ENCODE measurements around the gene SLAMF1.
"Not testable (repeated sequence)": the region's sequence is repeated elsewhere in the genome, so short reads cannot be mapped to it uniquely, and the experiment has no call there.

The SLAMF1 gene

DNA sequence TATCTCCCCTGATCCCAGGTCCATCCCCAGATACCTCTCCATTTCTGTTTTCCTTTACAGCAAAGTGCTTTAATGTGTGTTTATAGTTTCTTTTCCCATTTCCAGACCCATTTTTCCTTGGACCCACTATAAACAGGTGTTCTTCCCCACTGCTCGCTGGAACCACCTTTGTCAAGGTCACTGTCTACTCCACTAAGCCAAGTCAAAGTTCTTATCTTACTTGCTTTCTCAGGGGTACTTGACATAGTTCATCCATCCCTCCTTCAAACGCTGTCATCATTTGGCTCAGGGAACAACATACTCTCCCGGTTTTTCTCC lies 8.3 kb downstream of the SLAMF1 start:
- no peak for DNase-seq

DNA sequence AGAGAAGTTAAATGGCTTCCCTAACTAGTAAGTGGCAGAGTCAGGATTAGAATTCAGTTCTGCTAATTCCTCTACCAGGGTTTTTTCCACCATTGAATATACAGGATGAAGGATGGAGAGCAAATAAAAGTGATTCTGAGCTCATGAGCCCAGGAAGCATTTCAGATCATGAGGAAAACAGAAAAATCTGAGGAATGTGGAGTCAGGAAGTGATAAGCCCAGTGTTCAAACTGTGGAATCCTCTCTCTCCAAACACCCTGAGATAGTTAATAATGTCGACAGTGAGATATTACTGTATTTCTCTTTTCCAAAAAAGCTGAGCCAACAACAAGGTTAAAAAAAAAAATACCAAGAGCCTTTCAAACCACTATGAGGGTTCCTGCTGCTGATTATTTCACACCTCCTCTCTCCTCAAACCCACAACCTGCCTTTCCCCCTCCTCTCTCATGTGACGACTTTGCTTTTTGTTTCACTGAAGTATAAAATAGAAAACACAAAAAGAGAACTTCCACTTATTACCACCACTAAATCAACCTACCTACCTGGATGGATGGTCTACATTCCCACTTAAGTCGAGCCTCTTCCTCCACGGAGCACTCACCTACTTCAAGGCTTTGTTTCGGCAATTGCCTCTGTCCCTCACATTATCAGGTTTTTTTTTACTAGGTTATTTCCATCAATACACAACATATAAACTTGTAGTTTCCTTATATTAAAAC lies 8.9 kb downstream of the SLAMF1 start:
- DNase-seq, result no peak

DNA sequence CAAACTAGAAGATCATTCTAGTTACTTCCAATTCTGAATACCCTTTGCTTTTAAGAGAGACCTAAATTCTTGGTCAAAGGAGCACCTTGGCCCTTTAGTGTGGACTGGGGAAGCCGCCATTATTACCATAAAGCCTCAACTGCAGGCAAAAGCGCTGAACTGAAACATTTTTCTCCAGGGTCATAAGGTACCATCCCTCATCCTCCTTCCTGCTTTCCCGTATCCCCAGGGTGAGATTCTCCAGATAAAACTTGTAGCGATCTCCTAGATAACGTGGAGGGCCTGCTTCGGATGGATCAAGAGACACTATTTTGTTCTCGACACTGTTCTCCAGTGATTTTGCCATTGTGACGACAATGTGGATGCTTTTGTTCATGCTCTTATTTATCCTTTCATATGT lies 9.8 kb downstream of the SLAMF1 start:
- no peak for DNase-seq

DNA sequence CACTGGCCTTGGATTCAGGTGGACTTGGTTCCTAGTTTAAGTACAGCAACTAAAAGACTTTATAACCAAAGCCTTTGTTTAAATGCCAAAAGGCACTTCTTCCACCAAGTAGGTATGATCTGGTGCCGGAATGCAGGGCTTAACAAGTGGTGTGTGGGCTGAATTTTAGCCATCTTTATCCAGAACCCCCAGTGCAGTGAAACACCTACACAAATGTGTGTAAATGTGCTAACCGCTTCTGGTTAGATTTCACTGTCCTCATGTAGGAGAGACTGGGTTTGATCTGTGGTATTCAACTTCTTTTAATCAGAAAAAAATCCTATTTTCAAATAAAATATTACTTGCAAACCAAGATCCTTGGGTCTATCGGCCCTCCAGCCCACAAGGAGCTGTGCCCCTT lies 10.3 kb downstream of the SLAMF1 start:
- no peak for DNase-seq

DNA sequence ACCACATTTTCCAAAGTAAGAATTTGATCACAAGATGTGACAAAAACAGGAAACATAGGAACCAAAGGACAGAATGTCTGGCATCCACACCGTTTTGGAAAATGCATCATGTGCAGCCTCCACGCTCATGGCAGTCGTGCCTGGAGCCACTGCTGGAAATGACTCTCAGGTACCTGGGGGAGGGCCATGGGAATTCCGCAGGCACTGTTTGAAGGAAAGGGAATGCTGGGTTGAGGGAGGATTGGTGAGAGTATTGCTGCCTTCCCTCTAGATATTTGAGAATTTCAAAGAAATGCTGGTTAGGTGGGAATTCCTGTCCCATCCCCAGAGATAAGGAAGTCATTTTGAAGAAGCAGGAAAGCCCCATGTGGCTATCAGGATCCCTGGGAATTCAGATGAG lies 10.8 kb downstream of the SLAMF1 start:
- DNase-seq, result no peak

DNA sequence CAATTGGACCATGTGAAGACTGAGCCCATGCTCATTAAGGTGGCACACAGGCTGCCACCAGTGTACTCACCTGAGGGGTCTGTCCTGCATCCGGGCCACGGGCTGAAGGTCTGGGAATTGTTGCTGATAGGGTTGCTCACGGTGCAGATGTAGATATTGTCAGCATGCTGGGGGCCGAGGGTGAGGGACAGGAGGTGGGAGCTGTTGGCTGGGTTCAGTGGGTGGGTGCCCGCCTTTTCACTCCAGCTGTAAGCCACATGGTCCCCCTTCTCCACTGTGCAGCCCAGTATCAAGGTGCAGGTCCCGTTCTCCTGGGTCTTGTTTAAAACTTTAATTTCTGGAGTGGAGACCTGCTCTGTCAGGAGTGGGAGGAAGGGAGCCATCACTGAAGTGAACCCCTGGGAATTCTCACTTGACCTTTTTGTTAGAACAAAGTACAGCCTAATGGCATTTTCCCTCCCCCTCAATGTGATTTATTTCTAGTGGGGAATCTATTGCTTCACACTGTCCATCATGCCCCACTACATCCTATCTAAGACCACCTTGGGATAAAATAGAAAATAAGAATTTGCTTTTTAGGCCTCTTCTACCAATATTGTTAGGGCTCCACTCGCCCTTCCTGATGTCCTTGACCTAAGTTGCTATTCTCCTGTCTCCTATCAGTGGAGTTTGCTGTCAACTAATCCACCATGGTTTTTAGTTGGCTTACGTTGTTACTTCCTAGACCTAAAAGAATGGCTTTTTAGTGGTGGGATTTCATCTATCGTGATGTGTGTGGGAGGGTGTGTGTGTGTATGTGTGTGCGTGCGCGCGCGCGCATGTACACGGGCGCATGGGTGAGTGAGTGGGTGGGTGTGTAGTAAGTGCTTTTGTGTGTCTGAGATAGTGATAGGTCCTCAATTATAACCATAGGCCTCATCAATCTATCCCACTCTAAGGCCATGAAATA lies 12.0 kb downstream of the SLAMF1 start:
- DNase-seq, result no peak

DNA sequence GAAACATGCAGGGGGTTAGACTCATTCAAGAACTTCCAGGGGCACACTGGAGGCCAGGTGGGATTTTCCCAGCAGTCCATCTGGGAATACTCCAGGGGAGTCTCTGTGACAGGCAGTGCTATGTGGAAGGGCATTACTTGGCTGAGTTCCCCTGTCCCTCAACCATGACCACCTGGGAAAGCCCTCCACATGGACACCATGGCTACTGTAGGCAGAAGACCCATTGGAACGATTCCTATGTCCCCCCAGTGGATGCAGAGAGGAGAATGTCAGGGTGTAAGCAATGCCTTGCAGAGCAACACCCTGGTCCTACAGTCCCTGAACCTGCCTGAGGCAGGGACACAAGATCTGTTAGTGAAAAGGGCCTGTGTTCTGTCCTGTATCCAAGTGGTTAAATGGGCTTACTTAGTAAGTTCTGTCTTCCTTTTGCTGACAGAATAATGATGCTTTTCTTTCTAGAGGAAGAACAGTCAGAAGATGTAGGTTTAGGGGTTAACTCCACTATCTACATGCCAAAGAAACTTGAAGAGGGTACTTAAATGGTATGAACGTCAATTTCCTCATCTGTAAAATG lies 13.4 kb downstream of the SLAMF1 start:
- no peak for DNase-seq

DNA sequence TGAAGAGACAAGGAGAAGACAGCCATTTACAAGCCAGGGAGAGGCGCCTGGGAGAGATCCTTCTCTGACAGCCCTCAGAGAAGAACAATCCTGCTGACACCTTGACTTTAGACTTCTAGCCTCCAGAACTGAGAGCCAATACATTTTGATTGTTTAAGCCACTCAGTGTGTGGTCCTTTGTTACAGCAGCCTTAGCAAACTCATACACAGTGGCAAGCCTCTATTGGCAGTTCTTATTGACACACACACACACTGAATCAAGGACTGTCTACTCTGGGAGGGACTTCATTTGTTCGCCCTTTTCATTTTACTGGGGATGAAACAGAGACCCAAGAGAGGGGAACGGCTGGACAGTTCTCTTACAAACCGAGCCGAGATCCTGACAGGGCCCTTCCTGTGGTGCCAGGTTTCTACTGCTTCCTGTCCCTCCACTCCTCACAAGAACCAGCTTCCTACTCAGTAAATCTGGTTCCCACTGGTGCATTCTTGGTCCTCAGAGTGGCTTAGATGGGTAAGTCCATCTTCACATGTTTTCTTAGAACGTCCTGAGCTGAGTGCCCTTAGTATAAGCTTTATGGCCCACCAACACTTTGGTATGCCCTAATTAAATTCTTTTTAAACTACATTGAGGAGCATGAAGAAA lies 14.7 kb downstream of the SLAMF1 start:
- no peak for DNase-seq

DNA sequence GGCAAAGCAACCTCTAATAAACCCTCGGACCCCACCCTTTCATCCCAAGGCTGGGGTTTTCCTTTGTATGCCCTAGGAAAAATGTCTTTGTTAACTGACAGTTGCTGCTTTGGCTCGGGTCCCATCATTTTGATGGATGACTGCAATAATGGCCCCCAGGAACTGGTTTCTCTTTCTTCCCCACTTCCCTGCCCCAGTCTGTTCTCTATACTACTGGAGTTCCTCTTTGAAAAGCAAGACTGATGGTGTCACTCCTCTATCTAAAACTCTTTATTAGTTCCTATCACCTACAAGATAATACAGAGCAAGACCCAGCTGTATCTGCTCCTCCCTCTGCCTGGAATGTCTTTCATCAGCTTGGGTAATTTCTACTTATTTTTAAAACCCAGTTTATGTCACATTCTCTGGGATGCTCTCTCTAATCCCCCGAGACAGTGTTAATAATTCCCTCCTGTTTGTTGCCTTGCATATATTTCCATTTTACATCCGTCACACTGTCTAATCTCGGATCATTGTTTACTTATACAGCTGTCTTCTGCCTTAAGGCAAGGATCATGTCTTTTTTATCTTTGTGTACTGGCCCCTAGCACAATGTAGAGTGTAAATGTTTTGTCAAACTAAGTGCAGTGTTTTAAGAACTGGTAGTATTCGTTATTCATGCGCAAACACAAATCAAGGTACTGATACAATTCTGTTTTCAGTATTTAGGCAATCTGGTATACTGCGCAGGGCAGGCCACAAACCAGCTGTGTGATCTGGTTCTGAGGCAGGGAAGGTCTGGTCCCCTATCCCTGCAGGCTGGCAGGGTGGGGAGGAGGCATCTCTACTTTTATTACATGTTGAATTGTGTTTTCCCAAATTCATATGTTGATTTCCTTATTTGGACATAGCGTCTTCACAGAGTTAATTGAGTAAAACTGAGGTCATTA lies 16.1 kb downstream of the SLAMF1 start:
- DNase-seq, result peak; percentile 65 to 68

DNA sequence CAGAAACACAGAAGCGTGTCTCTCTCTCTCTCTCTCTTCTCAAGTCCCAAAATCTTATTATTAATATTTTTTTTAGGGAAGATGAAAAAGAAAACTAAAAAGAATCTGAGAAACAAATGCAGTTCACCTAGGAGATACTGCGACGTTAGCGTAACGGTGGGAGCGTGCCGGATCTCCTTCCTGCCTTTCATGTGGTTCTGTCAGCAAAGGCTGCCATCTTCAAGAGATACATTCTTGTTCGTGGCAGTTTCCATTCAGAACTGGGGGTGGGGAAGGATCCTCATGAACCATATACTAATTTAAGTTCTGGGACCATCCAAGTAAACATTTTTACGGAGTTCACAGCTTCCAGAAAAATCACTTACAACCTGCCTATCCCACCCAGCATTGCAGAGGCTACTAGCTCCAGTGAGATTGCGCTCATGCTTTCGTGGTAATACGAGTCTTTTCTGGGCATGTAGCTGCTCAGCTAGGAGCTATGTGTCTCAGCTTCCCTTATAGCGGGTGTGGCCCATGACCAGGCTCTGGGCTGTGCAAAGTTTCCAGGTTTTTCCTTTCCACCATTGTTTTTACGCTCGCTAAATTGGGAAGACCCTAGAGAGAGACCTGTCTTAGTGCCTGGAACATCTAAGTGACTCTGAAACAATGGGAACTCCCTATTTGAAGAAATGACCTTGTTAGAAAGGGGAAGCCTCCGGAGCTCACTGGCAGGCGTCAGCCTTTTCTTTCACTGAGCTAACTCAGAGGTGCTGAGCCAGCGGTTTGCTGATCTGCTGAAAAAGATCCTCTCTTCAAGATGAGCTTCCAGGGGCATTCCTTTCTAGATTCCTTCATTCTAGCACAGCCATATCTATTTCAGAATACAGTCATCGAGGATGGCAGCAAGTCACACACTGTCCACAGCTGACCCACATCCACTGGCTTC lies 17.3 kb downstream of the SLAMF1 start:
- no peak for DNase-seq

DNA sequence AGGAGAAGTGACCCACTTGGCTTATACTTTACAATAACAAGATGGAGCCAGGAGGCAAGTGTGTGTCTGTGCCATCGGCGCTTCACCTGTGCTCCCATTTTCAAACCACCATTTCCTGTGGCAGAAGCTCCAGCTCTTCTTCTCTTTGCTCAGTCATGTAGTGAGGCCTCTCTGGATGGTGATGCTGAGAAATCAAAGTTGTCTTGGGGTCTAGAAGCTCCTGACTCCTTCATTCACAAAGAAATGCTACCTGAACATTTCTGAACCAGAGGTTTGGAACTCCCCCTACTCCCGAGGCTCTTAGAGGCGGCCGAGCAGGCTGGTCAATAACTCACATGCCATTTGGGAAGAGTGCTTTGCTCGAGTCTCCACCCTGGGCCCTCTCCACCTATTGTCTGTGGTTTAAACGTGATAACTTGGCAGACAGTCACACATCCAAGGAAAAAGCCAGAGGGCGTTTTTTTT lies 18.0 kb downstream of the SLAMF1 start:
- DNase-seq, result no peak

DNA sequence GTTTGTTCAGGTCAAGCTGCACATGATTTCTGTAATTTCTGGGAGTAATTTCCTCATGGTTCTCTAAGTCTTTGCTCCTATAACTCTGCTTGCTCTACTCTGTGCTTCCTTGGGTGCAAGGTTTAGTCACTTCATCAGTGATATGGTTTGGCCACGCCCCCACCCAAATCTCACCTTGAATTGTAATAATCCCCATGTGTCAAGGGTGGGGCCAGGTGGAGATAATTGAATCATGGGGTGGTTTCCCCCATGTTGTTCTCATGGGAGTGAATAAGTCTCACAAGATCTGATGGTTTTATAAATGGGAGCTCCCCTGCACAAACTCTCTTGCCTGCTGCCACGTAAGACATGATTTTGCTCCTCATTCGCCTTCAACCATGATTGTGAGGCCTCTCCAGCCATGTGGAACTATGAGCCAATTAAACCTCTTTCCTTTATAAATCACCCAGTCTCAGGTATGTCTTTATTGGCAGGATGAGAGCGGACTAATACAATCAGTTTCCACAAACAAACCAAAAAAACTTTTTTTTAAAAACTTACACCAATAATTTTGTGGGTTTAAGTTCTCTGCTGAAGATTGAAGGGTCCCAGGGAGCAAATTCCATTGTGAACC lies 19.1 kb downstream of the SLAMF1 start:
- not testable (repeated sequence) for DNase-seq

DNA sequence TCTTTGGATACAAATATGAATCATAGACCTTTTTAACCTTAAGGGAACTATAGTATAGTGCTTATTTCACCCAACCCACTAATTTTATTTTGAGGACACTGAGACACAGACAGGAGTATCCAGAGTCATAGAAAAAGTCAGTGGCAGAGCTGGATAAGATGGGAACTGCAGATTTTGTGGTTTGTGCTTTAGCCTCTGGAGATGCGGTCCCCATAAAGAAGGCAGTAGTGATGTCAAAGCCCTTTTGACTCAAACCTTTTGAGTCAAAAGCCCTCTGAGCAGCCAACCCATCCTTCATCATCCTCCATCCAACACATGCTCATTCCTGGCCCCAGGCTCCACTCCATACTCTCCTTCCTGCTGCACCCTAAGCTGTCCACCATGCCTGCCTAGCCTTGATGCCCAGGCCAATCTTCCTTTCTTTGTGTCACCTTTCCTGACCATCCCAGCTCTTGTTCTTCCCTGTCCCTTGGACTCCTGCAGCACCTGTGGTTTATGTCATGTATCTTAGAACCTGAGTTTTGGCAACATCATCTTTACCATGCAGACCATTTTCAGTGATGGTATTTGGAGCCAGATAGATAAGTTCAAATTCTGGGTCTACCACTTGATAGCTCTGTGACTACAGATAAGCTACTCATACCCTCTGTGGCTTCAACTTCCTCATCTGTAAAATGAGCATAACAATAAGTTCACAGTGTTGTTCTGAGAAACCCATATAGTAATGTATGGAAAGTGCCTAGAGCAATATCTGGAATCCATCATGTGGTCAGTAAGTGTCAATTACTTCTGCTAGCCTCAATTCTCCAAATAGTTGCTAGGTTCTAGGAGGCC lies 20.1 kb downstream of the SLAMF1 start:
- no peak for DNase-seq

DNA sequence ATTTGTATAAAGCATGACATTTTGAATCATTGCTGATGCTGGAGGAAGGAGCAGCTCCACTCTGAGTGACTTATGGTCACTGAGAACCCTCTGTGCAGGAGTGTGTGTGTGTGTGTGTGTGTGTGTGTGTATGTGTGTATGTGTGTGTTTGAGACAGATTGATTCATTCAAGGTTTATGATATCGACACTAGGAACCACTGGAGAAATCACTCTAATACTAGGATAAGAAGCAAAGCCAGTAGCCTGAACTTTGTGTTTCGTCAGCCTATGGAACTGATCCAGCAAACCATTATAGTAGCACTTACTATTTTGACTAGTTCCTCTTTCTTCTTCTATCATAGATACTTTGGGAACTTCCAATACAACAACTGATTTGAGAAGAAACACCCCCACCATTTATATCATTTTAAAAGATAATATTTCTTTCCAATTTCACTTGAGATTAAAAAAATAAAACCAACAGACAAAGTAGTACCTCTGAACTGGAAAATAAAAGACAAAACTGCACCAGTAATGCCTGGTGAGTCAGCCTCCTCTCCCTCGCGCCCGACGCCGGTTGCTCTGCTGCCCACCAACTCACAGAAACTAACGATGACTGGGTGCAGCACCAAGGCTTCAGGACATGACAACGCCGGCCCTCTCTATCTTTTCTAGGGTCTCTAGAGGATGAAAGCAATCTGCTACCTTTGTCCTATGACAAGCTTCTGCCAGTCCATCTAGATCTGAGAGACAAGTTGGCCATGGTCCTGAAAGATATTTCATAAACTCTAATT lies 20.9 kb downstream of the SLAMF1 start:
- DNase-seq, result no peak

DNA sequence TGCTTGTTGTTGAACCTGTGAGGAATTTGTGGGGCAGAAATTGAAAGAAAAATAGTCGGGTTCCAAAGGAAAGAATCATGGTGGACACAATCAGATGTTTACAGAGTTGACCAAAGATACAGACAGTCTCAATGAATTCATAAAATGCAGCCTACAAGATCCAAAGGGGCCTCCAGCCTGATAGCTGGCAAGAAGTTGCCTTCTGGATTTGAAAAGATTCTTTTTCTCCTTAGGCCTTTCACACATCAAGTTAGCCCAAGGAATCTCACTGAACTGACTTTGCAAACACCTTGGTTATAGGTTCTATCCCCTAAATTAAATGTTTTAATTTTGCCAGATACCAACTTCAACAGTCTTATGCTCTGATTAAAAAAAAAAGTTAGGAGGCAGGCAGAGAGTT lies 21.5 kb downstream of the SLAMF1 start:
- no peak for DNase-seq

DNA sequence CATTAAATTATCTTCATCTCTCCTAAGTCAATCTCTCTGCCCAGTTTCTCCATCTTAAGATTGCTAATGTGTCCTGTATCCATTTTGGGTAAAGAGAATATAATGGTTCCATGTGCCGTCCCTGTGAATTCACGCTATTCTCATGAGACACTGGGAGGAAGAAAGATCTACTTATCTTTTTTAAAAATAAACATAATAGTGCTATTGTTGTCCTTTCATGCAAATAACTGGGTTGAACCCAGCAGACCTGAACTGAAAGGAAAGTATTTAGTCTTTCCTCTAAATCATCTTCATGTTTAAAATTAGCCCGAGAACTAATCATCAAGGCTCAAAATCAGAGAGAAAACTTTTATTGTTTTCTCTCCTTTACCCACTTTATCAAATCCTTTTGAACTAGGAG lies 22.4 kb downstream of the SLAMF1 start:
- DNase-seq, result peak; percentile 86 to 90

DNA sequence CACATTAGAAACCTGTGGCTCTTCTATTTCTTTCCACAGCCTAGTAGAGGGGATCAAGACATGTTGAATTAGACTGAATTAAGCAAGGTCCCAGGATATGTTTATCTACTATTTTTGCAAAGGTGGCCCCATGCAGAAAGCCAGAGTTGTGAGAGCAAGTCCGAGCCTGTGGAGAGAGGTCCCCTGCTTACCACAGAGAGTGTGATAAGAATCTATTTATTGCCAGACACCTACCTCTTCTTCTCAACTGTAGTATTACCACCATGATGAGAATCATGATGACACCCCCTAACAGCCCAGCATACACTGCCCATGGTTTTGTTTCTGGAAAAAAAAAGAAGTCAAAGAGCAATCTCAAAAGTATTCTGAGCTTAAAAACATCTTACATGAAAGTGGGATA lies 23.0 kb downstream of the SLAMF1 start:
- peak; percentile 38 to 55 for DNase-seq

DNA sequence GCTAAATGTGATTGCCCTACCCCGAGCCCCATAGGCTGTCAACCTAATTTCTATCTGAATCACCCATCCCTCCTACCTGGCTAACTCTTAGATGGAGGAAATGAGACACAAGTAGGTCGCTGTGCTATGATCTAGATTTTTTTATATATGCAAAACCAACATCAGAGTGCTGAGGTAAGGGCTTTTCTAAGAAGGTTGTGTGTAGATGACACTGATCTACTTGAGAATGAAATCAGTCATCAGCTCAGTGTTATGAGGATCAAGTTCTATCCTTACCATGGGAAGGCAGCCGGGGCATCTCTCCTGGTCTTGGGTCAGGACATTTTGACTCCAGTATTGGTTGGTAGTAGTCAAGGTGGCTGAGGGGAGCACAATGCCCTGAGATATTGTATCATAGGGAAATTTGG lies 23.6 kb downstream of the SLAMF1 start:
- no peak for DNase-seq
